Chondrocyte (in vitro differentiated cells): ENCODE data around the gene KLLN. TPM values are rescaled to one million over a fixed set of nuclear protein-coding genes. Genes with fewer than 3 reads are reported as not detected.
"Not testable (repeated sequence)": the region's sequence is repeated elsewhere in the genome, so short reads cannot be mapped to it uniquely, and the experiment has no call there.

Source experiments
- DNase-seq: peaks from one replicate; pipeline ENCODE4 v3.0.0; 2021; ENCODE audit warnings: mixed read lengths, low spot score
- H3K27ac Mint-ChIP-seq: one replicate; pipeline ENCODE4 v1.8.0; 2021; ENCODE audit warnings: mild to moderate bottlenecking, moderate library complexity, mixed read lengths; ENCODE audit not compliant: unreplicated experiment
- H3K27me3 Mint-ChIP-seq: 2 replicates; pipeline ENCODE4 v1.8.0; 2021; ENCODE audit warnings: low read depth, mixed read lengths
- H3K36me3 Mint-ChIP-seq: 2 replicates; pipeline ENCODE4 v1.8.0; 2021; ENCODE audit warnings: low read depth, mixed read lengths
- H3K4me1 Mint-ChIP-seq: 2 replicates; pipeline ENCODE4 v1.8.0; 2021; ENCODE audit warnings: low read depth, mild to moderate bottlenecking, mixed read lengths
- H3K4me3 Mint-ChIP-seq: one replicate; pipeline ENCODE4 v1.8.0; 2021; ENCODE audit warnings: mild to moderate bottlenecking, moderate library complexity, mixed read lengths; ENCODE audit not compliant: unreplicated experiment
- H3K9me3 Mint-ChIP-seq: 2 replicates; pipeline ENCODE4 v1.8.0; 2021; ENCODE audit warnings: low read depth, mixed read lengths
- CTCF ChIP-seq: fragments of 200-600 bp; sonication (generic); IDR thresholded peaks from 2 replicates; pipeline ENCODE4 v1.5.0; 2021; ENCODE audit warnings: antibody characterized with exemption, mild to moderate bottlenecking, moderate library complexity
- total RNA-seq: library from RNA; stranded (reverse); gene quantifications from 3 replicates; pipeline ENCODE4 v1.2.1, GENCODE V29; 2021

Gene KLLN
- total RNA-seq, 1 donor from 2014 or later, result 0.72 TPM

GRCh38 chr10:87878664-87879459 lies 15.5 kb upstream of the KLLN start:
- H3K9me3 Mint-ChIP-seq, result no peaks in the 10 kb centered on the region
- peaks cover 9% of the 10 kb centered on the region for H3K36me3 Mint-ChIP-seq
- no peak for TF ChIP-seq CTCF
- H3K4me3 Mint-ChIP-seq, result no peak overlapping the region
- H3K27ac Mint-ChIP-seq, result peak overlapping the region; percentile 13
- peaks cover 50% of the 10 kb centered on the region for H3K4me1 Mint-ChIP-seq
- no peaks in the 10 kb centered on the region for H3K27me3 Mint-ChIP-seq
- no peak for DNase-seq

- Mint-ChIP-seq H3K4me3 (no peak overlapping the region), H3K9me3 (no peaks in the 10 kb centered on the region), H3K36me3 (peaks cover 4% of the 10 kb centered on the region), H3K27me3 (no peaks in the 10 kb centered on the region), H3K27ac (no peak overlapping the region), H3K4me1 (peaks cover 49% of the 10 kb centered on the region)
- no peak for DNase-seq
- no peak for TF ChIP-seq CTCF
Measured at GRCh38 chr10:87875929-87876571, 12.7 kb upstream of the KLLN start.

- DNase-seq, result no peak
- H3K27me3 Mint-ChIP-seq, result no peaks in the 10 kb centered on the region
- H3K4me3 Mint-ChIP-seq, result no peak overlapping the region
- no peaks in the 10 kb centered on the region for H3K9me3 Mint-ChIP-seq
- H3K27ac Mint-ChIP-seq, result peak overlapping the region; percentile 12
- no peak for TF ChIP-seq CTCF
- H3K36me3 Mint-ChIP-seq, result no peaks in the 10 kb centered on the region
- peaks cover 59% of the 10 kb centered on the region for H3K4me1 Mint-ChIP-seq
Measured at GRCh38 chr10:87873656-87874055, 10.3 kb upstream of the KLLN start.

DNA sequence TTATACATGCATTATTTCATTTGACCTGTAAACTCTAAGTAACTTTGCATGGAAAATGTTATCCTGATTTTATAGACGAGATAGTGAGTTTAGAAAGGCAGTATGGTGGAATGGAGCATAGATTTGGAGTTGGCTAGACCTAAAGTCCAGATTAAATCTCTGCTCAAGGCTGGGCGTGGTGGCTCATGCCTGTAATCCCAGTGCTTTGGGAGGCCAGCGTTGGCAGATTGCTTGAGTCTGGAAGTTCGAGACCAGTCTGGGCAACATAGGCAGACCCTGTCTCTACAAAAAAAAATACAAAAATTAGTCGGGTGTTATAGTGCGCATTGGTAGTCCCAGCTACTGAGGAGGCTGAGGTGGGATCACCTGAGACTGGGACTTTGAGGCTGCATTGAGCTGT lies 9.5 kb upstream of the KLLN start:
- TF ChIP-seq CTCF, result no peak
- H3K36me3 Mint-ChIP-seq, result no peaks in the 10 kb centered on the region
- H3K4me3 Mint-ChIP-seq, result no peak overlapping the region
- no peak overlapping the region for H3K27ac Mint-ChIP-seq
- DNase-seq, result no peak
- H3K9me3 Mint-ChIP-seq, result no peaks in the 10 kb centered on the region
- peaks cover 64% of the 10 kb centered on the region for H3K4me1 Mint-ChIP-seq
- H3K27me3 Mint-ChIP-seq, result no peaks in the 10 kb centered on the region

GRCh38 chr10:87869773-87870551 lies 6.6 kb upstream of the KLLN start:
- Mint-ChIP-seq H3K4me3 (no peak overlapping the region), H3K4me1 (peaks cover 67% of the 10 kb centered on the region), H3K9me3 (no peaks in the 10 kb centered on the region), H3K27me3 (no peaks in the 10 kb centered on the region), H3K27ac (peak overlapping the region; percentile 65), H3K36me3 (no peaks in the 10 kb centered on the region)
- no peak for TF ChIP-seq CTCF
- DNase-seq, result no peak

DNA sequence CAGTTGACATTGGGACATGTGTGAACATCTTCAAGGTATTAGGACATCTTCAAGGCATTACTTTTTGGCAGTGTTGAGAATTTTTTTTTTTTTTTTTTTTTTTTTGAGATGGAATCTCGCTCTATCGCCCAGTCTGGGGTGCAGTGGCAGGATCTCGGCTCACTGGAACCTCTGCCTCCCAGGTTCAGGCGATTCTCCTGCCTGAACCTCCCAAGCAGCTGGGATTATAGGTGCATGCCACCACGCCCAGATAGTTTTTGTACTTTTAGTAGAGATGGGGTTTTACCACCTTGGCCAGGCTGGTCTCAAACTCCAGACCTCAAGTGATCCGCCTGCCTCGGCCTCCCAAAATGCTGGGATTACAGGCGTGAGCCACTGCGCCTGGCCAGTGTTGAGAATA lies 5.8 kb upstream of the KLLN start:
- not testable (repeated sequence) for H3K9me3 Mint-ChIP-seq, DNase-seq, H3K27me3 Mint-ChIP-seq, H3K36me3 Mint-ChIP-seq
- Mint-ChIP-seq H3K4me3 (peak overlapping the region; percentile 58), H3K4me1 (peaks cover 61% of the 10 kb centered on the region), H3K27ac (peak overlapping the region; percentile 52)
